ENCODE data around the gene CSF3R.
A peak's percentile ranks its signal among the peaks of the same experiment; 100 is the strongest.
"Not testable (repeated sequence)": the region's sequence is repeated elsewhere in the genome, so short reads cannot be mapped to it uniquely, and the experiment has no call there.

CSF3R gene

DNA sequence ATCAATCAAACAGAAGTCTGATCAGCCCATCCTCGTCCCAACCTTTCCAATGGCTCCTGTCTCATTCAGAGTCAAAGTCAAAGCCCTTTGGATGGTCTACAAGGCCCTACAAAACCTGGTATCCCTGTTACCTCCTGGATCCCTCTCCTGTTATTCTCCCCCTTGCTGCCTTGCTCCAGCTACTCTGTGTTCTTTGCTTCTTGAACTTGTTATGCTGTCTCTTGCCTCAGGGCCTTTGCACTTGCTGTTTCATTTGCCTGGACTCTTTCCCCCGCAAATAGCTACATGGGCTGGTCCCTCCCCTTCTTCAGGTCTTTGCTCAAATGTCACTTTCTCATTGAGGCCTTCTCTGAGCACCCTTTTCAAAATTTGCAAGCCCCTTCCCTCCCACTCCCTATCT is 1.4 kb upstream of the CSF3R start:
- no peak for DNase-seq (ENCODE audit: low read depth in 3 of 3, low spot score in 1 of 3)

DNA sequence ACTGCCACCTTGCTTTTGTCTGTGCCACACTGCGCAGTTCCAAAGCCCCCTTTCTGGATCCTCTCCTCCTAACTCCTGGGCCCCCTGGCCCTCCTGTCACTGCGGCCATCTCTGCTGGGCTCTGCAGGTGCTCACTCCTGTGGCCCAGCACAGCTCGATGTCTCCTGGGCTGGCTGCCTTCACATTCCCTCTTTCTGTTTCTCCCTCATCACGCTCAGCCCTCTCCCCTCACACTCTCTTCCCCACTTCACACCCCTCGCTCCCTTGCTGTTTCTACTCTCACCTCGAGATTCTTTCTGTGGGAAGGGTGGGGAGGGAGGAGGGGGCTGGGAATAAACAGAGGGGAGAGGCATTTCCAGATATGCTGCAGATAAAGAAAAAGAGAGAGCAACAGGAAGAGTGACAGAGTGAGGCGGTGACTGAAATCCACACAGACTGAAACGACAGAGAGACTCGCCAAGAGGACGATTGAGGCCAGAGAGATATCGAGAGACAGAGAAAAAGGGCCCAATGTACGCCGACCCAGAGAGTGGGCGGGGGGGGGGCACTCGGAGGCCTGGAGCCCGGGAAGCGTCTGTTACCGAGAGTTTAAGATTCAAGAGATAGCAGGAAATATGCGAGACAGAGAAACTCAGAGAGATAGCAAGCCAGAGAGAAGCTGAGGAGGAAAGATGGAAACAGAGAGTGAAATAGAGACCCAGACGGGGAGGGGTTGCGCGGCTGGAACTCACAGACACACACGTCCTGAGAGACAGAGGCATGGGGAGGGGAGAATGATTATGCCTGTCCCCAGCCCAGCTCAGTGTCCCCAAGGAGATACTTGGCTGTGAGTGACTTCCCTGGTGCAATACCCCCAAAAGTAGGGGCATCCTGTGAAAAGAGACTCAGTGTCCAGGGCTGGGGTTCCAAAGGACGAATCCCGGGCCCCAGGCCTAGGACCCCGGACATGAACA is 666 bp downstream of the CSF3R start:
- no peak for DNase-seq (ENCODE audit: low read depth in 3 of 3, low spot score in 1 of 3)

DNA sequence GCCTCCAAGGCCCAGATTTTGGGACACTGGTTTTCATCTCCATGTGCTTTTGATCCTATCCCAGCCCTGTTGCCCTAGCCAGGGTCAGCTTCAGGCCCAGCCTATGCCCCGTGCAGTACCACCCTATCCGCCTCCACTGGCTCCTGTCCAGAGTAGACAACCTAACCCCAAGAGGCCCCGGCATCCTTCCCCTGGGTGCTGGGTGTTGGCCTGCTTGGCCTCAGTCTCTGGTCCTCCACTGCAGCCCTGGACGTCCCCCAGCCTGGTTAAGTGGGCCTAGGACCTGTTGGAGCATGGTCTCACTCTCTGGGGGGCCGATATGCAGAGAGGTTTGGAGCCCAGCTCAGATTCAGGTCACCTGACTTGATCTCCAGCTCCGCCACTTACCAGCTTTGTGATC is 1.6 kb downstream of the CSF3R start:
- no peak for DNase-seq (ENCODE audit: low read depth in 3 of 3, low spot score in 1 of 3)

DNA sequence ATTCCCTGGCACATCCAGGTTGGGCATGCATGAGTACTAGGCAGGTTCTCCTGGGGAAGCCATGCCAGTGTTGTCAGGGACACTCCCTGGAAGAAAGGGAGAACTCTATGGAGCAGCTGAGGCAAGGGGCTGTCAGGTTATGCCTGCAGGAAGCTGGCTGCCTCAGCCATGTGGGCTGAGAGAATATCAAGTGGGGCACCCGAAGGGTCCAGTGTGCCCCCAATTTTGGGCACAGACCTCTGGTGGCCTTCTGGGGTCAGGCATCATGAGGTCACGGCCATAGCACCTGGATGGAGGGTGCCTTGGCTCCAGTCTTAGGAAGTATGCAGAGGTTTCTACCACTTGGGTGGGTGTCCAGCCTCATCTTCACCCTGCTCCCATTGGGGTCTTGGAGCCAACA is 2.6 kb downstream of the CSF3R start:
- no peak for DNase-seq (ENCODE audit: low read depth in 3 of 3, low spot score in 1 of 3)

DNA sequence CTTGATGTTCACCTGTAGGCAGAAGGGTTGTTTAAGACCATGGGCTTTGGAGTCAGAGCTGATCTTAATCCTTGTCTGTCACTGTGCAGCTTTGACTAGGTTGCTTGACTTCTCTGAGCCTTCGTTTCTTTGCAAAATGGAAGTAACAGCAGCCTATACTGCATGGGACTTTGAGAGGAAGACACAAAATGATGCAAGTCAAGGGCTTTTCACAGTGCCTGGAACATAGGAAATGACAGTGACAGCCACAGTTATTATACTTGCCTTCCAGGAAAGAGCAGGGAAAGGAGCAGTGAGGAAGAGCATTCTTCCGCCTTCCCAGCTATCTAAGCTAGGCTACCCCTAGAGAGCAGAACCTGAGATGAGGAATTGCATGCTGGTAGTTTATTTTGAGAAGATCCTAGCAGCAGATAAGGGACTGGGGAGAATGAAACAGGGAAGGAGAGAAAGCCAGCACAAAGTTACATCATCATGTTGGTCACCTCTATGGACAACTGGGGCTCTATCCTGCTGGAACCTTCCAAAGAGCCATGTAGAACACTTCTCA is 3.1 kb downstream of the CSF3R start:
- no peak for DNase-seq (ENCODE audit: low read depth in 3 of 3, low spot score in 1 of 3)

DNA sequence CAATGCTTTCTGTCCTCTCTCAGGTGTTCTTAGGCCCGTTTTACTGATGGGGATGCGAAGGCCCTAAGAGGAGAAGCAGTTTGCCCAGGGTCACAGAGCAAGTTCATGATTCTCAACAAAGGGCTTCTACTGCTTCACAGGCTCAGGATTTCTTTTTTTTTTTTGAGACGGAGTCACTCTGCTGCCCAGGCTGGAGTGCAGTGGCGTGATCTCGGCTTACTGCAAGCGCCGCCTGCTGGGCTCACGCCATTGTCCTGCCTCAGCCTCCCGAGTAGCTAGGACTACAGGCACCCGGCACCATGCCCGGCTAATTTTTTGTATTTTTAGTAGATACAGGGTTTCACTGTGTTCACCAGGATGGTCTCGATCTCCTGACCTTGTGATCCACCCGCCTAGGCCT is 5.1 kb downstream of the CSF3R start:
- not testable (repeated sequence) for DNase-seq (ENCODE audit: low read depth in 3 of 3, low spot score in 1 of 3)

DNA sequence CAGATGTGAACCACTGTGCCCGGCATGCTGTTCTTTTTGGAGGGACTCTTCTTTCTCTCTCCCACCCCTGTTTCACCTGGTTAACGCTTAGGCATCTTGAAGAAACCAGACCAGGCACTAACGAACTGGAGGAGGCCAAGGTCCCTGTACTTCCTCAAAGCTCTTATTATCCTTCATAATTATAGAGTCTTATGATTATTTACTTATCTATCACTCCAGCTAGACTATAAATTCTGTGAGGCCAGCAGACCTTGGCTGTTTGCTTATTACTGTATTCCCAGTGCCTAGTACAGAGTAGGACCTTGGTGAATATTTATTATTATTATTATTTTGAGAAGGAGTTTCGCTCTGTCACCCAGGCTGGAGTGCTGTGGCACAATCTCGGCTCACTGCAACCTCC is 5.8 kb downstream of the CSF3R start:
- no peak for DNase-seq (ENCODE audit: low read depth in 3 of 3, low spot score in 1 of 3)

DNA sequence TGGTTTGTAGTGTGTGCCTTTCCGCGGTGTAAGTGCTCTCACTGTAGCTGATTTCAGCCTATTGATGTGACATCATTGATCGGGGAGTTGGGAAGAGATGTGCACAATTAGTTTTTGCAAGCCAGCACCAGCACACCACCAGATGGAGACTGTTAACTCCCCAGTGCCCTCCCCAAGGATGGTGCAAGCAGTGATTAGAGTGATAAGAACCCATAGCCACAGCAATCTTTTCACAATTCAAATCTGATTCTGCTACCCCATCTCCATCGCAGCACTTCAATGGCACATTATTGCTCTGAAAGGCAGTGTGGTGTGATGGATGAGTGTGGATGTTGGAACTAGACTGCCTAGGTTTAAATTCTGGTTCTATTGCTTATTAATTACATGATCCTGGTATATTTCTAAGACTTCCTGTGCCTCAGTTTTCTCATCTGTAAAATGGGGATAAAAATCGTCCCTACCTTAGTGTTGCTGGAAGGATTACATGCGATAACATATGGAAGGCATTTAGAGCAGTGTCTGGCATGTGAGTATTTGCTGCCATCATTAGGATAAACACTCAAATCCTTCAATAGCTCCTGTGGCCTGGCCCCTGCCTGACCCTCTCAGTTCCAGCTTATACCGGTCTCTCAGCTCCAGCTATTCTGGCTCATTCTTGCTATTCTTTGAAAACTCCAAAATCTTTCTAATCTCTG is 6.7 kb downstream of the CSF3R start:
- no peak for DNase-seq (ENCODE audit: low read depth in 3 of 3, low spot score in 1 of 3)

DNA sequence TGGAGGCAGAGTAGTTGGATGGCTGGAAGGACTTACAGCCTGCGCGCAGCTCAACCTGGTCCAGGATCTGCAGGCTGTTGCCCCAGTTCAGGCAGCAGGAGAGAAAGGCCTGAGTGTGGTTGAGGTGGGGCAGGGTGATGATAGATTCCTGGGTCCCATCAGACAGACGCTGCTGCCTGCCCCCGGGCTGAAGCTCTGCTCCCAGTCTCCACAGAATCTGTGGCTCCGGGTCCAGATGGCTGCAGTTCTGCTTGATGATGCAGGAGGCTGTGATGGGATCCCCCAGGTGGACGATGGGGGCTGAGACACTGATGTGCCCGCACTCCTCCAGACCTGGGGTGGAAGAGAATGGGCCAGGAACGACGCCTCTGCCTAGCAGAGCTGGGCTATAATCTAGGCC is 7.4 kb downstream of the CSF3R start:
- DNase-seq (ENCODE audit: low read depth in 3 of 3, low spot score in 1 of 3), result no peak

DNA sequence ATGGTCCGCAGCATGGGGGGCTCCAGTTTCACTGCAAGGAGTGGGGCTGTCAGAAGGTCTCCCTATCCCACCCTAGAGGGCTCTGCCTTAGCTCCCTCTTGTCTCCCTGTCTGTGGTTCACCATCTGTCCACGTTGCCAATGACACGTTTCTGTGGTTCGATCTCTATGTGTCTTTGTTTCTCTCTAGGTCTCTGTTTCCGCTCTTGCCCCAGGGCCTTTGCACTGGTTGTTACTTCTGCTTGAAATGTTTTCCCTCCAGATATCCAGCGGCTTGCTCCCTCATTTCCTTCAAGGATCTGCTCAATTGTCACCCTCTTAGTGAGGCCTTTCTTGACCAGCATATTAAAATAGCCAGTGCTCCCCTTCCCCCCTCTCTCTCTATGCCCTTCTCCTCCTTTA is 10.1 kb downstream of the CSF3R start:
- DNase-seq (ENCODE audit: low read depth in 3 of 3, low spot score in 1 of 3), result no peak

DNA sequence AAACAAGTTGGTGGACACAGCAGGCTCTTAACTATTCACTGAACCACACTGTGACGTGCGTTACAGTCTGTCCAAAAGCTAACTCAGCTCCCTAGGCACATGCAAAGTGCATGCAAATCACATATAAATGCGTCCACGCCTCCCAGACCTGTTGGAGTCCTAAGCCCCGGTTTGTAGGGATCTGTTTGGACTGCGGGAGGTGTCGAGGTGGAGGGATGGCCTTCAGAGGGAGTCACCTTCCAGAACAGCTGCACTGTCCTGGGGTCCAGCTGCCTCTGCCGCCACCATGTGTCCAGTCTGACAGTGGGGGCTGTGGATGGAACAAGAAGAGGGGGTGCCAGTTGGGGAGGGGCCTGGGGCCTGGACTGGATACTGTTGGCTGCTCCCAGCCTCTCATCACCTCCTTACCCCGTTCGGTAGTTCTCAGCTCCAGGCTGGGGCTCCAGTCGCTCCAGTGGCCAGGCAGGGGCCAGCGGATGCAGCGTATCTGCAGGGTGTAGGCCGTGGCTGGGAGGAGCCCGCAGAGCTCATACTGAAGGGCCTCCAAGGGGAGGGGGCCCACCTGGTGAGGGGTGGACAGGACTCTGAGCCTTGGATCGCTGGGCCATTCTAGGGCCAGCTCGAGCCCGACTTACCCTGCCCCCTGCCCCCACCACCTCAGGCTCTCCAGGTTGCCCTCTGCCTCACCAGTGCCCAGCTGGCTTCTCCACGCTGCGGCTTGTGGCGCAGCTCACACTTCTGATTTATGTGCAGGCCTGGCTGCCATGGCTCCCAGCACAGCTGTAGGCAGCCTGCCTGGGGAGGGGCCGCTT is 10.7 kb downstream of the CSF3R start:
- DNase-seq (ENCODE audit: low read depth in 3 of 3, low spot score in 1 of 3), result no peak

DNA sequence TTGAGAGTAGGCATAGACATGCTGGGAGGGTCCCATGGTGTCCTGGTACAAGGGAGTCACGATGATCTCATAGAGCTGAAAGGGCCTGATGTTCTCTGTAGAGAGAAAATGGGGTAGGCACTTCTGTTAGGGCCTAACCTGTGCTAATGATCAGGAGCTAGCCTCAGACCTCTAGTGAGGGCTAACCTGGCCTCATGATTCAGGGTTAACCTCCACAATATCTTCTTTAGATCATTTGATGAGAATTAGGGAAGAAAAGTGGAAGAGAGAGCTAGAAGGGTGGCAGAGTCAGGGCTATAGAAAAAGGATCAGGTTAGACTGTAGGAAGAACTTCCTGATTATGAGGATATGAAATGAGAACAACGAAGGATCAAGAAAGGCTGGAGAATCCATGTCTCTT is 13.6 kb downstream of the CSF3R start:
- no peak for DNase-seq (ENCODE audit: low read depth in 3 of 3, low spot score in 1 of 3)

DNA sequence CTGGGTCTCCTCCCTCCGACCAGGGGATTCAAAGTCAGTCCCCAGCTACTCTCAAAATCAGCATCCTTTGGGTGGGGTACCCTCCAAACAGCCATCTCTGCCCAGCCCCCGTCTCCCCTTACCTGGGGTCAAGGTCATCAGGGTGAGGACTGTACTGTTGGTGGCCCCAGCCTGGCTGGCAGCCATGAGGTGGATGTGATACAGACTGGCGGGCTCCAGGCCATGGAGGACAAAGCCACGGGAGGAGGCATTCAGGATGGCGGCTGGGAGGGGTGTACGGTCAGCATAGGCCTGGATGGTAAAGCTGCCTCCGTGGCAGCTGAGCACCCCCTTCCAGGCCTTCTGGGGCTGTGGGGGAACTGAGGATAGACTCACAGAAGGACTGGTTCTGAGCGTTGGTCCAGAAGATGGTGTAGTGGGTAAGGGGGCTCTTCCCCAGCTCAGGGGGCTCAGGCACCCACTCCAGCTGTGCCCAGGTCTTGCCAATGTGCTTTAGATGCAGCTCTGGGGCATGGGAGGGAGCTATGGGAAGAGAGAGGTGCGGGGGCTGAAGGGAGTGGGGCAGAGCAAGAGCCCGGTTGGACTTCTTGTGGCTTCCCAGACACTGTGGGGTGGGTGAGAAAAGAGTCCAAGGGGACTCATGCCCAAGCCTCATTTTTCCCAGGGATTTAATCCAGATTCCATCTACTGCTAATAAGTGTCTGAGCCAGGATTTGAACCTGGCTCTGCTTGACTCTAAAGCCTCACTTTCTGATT is 14.8 kb downstream of the CSF3R start:
- no peak for DNase-seq (ENCODE audit: low read depth in 3 of 3, low spot score in 1 of 3)

DNA sequence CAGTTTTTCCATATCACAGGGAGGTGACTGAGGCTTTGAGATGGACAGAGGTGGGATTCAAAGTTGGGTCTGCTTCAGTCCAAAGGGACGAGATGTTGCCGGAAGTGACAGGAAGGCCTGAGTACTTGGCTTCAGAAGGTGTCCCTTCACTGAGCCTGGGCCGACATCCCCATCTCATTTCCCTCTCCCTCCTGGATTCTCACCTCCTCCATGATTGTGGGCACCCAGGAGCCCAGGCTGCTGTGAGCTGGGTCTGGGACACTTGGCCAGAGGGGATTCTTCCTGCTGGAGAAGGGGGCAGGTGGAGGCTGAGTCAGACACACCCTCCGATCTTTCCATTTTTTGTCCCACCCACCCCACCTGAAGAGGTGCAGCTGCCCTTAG is 15.7 kb downstream of the CSF3R start:
- no peak for DNase-seq (ENCODE audit: low read depth in 3 of 3, low spot score in 1 of 3)

DNA sequence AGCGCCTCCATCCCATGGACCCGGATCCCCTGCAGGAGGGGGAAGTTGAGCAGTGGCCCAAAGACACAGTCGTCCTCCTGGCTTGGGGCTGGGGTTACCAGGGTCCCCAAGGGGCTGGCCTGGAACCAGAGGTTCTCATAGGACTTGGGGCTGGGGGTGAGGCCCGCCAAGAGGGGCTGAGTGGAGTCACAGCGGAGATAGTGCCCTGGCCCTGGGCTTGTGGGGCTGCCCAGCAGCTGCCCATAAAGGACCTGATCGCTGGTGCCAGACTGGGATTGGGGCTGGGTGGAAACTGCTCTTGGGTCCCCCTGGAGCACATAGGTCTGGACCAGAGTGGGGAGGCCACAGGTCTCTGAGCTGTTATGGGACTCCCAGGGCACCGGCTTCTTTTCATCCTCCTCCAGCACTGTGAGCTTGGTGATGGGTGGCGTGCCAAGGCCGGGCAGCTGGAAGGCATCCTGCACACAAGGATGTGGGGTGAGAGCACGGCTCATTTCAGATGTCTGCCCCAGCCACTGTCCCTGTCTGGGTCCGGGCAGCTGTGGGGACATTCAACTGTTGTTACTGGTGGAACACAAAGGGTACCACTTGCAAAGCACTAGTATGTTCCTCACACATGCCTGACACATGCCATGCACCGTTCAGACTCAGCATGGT is 16.2 kb downstream of the CSF3R start:
- no peak for DNase-seq (ENCODE audit: low read depth in 3 of 3, low spot score in 1 of 3)

DNA sequence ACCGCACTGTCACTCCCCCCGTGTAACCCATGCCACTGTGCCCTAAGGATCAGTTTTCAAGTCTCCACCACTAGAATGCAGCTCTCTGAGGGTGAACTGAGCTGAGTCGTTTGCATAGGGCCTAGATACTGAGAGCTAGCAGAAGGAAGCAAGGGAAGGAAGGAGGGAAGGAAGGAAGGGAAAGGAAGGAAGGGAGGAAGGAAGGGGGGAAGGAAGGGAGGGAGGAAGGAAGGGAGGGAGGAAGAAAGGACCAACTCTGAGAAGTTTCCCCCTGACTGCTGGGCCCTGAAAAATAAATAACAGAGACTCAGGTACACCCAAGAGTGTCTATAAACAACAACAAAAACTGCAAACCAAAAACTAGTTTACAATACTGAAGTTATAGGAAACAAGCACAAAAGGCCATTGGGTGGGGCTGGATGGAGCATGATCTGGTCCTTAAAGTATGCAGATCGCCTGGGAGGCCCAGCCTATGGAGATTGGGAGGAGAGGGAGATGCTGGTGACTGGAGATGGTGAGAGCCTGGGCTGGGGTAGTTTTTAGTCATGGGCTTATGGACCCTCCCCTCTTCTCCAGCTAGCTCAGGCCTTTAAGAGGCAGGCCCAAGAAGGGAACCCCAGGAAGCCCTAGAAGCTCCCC is 16.9 kb downstream of the CSF3R start:
- no peak for DNase-seq (ENCODE audit: low read depth in 3 of 3, low spot score in 1 of 3)

DNA sequence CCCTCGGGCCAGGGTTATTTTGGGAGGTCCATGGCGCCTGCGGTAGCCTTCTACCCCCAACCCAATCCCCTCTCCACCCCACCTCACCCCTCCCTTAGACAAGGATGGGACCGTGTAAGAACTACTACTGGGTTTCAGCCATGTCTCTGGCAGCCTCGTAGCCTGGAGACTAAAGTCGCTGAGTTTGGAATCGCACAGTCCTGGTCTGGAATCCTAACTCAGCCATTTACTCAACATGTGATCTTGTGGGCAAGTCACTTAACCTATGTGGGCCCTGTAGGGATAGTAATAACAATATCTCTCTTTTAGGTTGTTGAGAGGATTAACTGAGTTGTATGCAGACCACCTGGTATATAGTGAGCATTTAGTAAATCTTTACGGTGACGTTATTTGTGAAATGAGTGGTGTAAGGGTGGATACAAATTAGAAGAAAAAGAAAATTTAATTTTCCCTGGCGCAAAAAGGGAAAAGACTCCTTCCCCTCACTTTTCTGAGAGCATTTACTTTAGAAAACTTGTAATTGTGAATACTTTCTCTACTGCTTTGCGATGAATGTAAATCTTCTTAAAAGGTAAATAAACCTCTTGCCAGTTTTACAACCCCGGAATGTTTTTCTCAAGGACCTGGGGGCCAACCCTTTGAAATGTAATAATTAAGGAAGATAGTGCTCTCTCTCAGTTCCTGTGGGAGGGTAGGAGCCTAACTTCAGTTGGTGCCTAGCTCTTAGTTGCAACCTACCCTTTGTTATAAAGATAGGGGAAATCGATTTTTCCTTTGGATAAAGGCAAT is 17.9 kb downstream of the CSF3R start:
- DNase-seq (ENCODE audit: low read depth in 3 of 3, low spot score in 1 of 3), result no peak

DNA sequence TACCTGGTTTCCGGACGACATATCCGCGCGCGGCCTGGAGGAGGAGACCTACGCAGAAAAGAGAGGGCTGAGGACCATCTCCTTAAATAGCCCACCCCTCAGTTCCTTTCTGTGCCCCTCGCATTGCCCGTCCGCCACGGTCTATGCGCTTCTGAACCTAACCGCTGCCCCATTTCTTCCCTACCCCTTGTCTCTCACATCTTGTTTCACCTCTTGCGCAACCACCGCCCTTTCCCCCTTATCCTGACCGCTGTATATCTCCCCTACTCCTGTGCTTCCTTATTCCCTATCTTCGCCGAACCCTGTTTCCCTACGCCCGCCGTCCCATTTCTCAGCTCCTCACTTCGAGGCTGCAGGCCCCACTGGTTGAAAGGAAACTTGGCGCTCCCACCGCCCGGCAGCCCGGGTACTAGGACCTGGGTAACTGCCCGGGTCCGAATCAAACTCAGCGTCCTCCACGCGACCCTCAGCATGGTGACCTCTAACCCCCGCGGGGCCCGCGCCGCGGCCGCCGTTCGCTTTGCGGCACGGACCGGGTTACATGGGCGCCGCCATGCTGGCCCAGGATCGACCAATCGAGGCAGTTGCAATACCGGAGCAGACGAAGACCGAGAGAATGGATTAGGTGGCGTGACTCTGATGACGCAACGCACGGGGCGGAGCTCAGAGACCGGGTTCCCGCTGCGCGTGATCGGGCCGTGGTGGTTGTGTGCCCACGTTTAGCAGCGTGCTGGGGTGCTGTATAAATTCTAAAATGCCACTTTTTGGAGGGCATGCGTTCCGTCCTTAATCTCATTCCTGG is 18.7 kb downstream of the CSF3R start, which contains the start of gene MRPS15:
MRPS15 (minus strand) TSS at position 582 of the 802 bp plus-strand sequence; CDS start at position 473, 109 bp downstream.
- DNase-seq (ENCODE audit: low read depth in 3 of 3, low spot score in 1 of 3), result peak; percentile 74 to 95 (median 79)
